Measurements from ENCODE around the gene REM1.

The REM1 gene

DNA sequence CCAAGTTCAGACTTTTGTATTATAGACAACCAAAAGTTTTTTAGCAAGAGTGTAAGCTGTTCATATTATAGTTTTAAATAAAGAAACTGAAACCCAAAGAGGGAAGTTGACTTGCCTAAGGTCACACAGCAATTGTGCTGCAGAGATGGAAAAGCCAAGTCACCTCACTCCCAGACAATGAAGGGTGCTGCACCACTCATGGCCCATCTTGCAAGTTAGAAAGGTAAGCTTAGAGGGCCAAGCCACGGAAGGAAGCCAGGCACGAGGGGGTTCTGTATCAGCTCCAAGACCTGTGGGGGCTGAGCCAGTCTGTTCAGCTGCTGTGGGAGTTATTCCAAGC, 1.0 kb upstream of the REM1 start:
- H3K4me3 ChIP-seq (replicated peaks; ENCODE audit: low read depth, low read length), result no peak overlapping the region
- TF ChIP-seq, protein P1, sequence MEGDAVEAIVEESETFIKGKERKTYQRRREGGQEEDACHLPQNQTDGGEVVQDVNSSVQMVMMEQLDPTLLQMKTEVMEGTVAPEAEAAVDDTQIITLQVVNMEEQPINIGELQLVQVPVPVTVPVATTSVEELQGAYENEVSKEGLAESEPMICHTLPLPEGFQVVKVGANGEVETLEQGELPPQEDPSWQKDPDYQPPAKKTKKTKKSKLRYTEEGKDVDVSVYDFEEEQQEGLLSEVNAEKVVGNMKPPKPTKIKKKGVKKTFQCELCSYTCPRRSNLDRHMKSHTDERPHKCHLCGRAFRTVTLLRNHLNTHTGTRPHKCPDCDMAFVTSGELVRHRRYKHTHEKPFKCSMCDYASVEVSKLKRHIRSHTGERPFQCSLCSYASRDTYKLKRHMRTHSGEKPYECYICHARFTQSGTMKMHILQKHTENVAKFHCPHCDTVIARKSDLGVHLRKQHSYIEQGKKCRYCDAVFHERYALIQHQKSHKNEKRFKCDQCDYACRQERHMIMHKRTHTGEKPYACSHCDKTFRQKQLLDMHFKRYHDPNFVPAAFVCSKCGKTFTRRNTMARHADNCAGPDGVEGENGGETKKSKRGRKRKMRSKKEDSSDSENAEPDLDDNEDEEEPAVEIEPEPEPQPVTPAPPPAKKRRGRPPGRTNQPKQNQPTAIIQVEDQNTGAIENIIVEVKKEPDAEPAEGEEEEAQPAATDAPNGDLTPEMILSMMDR (IDR thresholded peaks at IDR 0.05; ENCODE audit: low read depth, low read length, missing control alignments), result no peak
- no peak for DNase-seq (ENCODE audit: extremely low read depth, low read depth)

DNA sequence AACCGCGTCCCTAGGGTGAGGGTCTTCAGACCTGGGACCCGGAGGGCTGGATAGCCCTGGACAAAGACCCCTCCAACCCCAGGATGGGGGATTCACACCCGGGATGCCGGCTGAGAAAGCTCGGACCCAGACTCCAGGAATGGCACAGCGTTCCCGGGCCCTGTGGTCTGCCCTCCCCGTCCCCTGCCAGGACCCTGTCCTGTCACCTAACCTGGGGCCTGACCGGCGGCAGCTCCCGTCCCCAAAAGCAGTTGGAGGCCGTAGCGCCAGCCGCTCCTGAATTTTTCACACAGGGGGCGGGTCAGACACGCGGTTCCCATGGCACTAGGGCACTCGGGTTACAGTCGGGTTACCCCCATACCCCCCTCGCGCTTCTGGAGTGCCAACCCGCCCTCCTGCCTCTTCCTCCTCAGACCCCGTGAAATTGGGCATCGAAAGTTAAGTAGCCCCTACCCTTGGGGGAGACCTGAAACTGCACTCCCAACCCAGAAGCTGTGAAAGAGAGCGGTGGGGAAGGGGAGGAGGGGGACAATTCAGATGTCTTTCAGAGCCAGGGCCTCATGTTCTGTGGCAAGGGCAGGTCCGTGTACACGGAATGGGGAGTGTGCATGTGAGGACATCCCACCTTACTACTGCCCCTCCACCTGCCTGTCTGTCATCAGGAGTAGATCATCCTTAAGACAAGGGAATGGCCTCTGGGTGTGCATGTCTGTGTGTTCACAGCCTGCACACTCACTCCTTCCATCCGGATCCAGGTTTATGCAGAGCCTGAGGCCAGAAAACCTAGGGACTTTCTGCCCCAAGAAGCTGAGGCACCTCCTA, 595 bp downstream of the REM1 start:
- TF ChIP-seq, protein P1 (IDR thresholded peaks at IDR 0.05; ENCODE audit: low read depth, low read length, missing control alignments), result no peak
- DNase-seq (ENCODE audit: extremely low read depth, low read depth), result no peak
- H3K4me3 ChIP-seq (replicated peaks; ENCODE audit: low read depth, low read length), result no peak overlapping the region

DNA sequence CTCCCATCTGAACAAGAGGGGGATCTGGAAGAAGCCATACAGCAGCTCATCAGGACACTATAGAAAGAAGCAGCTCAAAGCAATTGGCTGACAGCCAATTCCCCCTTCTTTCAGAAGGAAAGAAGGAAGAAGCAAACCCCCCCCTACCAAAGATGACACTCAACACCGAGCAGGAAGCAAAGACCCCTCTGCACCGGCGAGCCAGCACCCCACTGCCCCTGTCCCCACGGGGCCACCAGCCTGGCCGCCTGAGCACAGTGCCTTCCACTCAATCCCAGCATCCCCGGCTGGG, 1.2 kb downstream of the REM1 start:
- DNase-seq (ENCODE audit: extremely low read depth, low read depth), result no peak
- no peak overlapping the region for H3K4me3 ChIP-seq (replicated peaks; ENCODE audit: low read depth, low read length)
- TF ChIP-seq, protein P1 (IDR thresholded peaks at IDR 0.05; ENCODE audit: low read depth, low read length, missing control alignments), result no peak

DNA sequence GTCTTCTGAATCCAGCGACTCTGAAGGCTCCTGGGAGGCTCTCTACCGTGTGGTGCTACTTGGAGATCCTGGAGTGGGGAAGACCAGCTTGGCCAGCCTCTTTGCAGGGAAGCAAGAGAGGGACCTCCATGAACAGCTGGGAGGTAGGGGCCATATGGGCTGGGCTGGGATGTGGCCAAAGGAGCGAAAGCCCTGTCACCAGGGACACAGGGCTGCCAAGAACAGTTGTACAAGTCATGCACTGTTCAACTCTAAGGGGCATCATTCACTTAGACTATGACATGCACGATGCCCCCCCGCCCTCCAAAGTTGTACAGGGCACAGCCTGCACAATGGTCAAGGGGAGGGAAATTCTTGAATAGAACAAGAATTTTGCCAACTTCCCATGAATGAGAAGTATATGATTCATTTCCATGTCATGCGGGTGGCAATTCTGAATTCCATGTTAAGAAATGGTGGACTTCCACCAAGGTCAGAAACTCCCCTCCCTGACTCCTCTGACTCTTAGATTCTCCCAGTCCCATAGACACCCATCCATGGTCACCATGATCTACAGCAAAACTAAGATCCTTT, 1.6 kb downstream of the REM1 start:
- TF ChIP-seq, protein P1 (IDR thresholded peaks at IDR 0.05; ENCODE audit: low read depth, low read length, missing control alignments), result no peak
- DNase-seq (ENCODE audit: extremely low read depth, low read depth), result no peak
- H3K4me3 ChIP-seq (replicated peaks; ENCODE audit: low read depth, low read length), result no peak overlapping the region

DNA sequence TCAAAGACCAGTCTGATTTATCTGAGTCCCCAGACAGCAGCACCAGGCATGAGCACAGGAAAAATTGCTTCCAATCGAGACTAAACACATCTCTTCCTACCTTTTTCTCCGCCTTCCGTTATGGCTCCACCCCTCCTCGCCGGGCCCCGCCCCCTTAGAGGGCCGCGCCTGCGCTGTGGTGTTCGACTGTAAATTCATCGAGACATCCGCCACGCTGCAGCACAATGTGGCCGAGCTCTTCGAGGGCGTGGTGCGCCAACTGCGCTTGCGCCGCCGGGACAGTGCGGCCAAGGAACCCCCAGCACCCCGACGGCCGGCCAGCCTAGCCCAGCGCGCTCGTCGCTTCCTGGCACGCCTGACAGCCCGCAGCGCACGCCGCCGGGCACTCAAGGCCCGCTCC, 8.9 kb downstream of the REM1 start:
- no peak overlapping the region for H3K4me3 ChIP-seq (replicated peaks; ENCODE audit: low read depth, low read length)
- DNase-seq (ENCODE audit: extremely low read depth, low read depth), result no peak
- TF ChIP-seq, protein P1 (IDR thresholded peaks at IDR 0.05; ENCODE audit: low read depth, low read length, missing control alignments), result no peak

DNA sequence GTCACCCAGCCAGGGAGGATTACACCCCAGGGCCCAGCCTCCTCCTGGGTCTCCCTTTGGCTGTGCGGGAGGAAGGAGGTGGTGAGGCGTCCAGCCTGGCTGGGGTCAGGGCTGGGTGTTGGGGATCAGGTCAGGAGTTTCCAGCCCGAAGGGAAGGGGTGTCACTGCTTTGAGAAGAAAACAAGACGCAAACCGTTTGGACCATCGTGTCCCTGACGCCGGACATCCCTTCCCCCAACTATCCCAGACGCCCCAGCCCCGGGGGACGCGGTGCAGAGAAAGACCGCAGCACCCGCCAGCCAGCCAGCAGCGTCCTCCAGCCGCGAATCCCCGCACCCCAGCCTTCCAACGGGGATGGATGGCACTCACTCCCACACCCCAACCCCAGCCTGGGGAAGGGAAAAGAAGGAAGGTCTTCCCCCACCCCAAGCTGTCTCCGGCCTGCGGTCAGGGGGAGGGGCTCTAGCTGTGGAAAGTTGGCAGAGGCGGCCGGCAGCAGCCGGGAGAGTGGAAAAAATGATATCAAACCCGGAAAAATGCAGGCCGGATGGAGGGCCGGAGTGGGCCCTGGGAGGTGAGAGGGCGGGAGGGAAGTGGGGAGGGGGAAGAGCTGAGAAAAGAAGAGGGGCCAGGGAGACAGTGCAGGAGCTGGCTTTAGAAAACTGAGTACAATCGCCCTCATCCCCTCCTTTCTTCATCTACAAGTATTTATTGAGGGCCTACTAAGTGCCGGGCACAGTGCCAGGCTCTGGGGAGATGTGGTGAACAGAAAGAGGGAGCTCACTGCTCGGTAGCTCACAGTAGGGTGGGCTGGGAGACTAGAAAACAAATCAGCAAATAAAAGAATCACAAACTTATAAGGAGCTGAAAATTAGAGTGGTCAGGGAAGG, 10.6 kb downstream of the REM1 start:
- TF ChIP-seq, protein P1 (IDR thresholded peaks at IDR 0.05; ENCODE audit: low read depth, low read length, missing control alignments), result no peak
- DNase-seq (ENCODE audit: extremely low read depth, low read depth), result no peak
- no peak overlapping the region; the same call in 1 of the 2 replicates for H3K4me3 ChIP-seq (replicated peaks; ENCODE audit: low read depth, low read length)

Measured in HFF-Myc (cell line).